GM12865 (cell line): Measurements from ENCODE around the gene MRPL12.

Experiments
- DNase-seq: peaks from one replicate; pipeline ENCODE4 v3.0.0; 2010; ENCODE audit warnings: low read depth
- H3K4me3 ChIP-seq: 2 replicates; pipeline ENCODE4 v1.5.1; 2011; ENCODE audit warnings: mild to moderate bottlenecking, low read depth, low read length, control low read depth
- CTCF ChIP-seq: IDR thresholded peaks from 2 replicates; pipeline ENCODE4 v1.5.1; 2011; ENCODE audit warnings: low read length, control low read depth, low read depth, inconsistent platforms; ENCODE audit not compliant: insufficient read depth; ENCODE audit errors: missing control alignments

The MRPL12 gene

DNA sequence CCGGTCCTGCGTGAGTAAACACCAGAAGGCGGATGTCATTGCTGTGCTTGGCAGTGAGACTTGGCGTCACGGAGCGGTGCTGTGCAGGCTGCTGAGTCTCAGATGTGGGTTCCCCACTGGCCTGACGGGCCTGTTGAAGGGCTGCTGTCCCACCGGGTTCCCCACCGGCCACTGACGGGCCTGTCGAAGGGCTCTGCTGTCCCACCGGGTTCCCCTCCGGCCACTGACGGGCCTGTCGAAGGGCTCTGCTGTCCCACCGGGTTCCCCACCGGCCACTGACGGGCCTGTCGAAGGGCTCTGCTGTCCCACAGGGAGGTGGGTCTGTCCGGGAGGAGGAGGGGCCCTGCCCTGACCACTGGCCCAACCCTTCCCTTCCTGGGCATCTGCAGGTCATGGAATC lies 16.6 kb upstream of the MRPL12 start:
- no peak for DNase-seq
- no peak overlapping the region for H3K4me3 ChIP-seq
- TF ChIP-seq CTCF, result no peak

- no peak for TF ChIP-seq CTCF
- no peak overlapping the region for H3K4me3 ChIP-seq
- DNase-seq, result no peak
These were observed 15.2 kb upstream of the MRPL12 start for GRCh38 chr17:81687770-81688541.

DNA sequence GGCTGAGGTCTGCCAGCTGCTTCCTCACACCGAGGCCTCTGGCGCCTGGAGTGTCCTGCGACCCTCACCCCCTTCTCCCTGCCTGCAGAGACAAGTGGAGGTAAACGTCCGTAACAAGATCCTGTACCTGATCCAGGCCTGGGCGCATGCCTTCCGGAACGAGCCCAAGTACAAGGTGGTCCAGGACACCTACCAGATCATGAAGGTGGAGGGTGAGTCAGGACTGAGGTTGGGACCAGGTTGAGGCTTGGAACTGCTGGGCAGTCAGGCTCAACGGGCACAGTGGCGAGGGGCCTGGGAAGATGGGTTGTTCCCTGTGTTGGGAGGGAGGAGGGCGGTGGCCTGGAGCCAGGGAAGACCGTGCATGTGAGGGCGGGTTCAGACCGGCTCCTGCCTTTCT lies 14.6 kb upstream of the MRPL12 start:
- no peak overlapping the region for H3K4me3 ChIP-seq
- no peak for TF ChIP-seq CTCF
- no peak for DNase-seq

DNA sequence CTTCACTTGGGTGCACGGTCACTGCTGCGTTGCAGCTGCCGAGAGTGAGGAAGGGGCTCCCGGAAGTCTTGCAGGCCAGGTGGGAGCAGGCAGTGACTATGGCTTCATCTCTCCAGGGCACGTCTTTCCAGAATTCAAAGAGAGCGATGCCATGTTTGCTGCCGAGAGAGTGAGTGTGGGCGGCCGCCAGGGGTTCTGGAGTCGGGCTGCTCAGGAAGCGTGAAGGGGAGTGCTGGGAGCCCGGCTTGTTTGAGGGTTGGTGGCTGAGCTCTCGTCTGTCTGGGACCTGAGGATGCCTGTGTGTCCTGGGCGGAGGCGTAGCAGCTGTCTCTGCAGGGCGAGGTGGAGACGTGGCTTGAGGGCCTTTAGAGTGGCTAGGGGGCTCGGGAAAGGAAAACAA lies 13.1 kb upstream of the MRPL12 start:
- no peak overlapping the region for H3K4me3 ChIP-seq
- no peak for TF ChIP-seq CTCF

DNA sequence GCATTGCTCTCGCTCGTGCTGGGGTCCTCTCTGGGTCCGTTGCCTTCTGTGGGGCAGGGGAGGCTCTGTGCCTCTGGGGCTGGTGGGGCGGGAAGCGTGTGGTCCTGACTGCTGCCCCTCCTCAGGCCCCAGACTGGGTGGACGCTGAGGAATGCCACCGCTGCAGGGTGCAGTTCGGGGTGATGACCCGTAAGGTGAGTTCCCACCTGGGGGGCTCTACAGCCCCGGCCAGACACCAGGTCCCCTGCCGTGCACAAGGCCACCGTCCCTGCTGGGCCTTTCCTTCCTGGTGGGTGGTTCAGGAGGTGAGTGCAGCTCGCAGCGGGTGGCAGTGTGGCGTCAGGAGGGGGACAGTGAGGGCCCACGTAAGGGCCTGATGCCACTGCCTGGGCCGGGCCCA lies 12.6 kb upstream of the MRPL12 start:
- no peak for DNase-seq
- H3K4me3 ChIP-seq, result no peak overlapping the region

More for the DNA sequence above, 13.1 kb upstream of the MRPL12 start:
- no peak for DNase-seq

DNA sequence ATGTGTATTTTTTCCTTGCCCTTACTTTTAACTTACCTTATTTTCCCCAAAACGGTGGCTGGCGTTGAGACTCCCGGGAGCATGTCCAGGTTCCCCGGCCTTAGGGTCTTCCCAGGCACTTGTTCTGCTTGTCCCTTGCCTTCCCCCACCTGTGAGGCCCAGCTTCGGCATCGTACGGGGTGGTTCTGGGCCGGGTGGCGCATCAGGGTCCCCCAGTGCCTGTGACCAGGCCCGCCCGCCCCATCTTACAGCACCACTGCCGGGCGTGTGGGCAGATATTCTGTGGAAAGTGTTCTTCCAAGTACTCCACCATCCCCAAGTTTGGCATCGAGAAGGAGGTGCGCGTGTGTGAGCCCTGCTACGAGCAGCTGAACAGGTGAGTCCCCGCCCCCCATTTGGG lies 12.0 kb upstream of the MRPL12 start:
- TF ChIP-seq CTCF, result no peak
- DNase-seq, result no peak
- H3K4me3 ChIP-seq, result no peak overlapping the region

More for the DNA sequence above, 12.6 kb upstream of the MRPL12 start:
- no peak for TF ChIP-seq CTCF

GRCh38 chr17:81691608-81692007 lies 11.6 kb upstream of the MRPL12 start:
- no peak for TF ChIP-seq CTCF
- no peak for DNase-seq
- no peak overlapping the region for H3K4me3 ChIP-seq
